GM21619 (cell line): ENCODE measurements around the gene FAM170A.

Experiments
- ATAC-seq: cut with Tn5 transposase; IDR thresholded peaks from one replicate; pipeline ENCODE4 v1.9.1; 2021; ENCODE audit not compliant: unreplicated experiment

FAM170A gene

GRCh38 chr5:119629339-119629738 is at the start of gene FAM170A:
Gene FAM170A, plus strand, starts transcription at chr5:119629558. Its CDS starts 211 bp downstream, at chr5:119629769.
- no peak for ATAC-seq

- ATAC-seq: no peak
These were observed 46.4 kb upstream of the FAM170A start for GRCh38 chr5:119582987-119583386.

GRCh38 chr5:119583684-119584083 is 45.7 kb upstream of the FAM170A start:
- peak; percentile 90 for ATAC-seq

GRCh38 chr5:119596046-119596445 is 33.3 kb upstream of the FAM170A start:
- no peak for ATAC-seq

DNA sequence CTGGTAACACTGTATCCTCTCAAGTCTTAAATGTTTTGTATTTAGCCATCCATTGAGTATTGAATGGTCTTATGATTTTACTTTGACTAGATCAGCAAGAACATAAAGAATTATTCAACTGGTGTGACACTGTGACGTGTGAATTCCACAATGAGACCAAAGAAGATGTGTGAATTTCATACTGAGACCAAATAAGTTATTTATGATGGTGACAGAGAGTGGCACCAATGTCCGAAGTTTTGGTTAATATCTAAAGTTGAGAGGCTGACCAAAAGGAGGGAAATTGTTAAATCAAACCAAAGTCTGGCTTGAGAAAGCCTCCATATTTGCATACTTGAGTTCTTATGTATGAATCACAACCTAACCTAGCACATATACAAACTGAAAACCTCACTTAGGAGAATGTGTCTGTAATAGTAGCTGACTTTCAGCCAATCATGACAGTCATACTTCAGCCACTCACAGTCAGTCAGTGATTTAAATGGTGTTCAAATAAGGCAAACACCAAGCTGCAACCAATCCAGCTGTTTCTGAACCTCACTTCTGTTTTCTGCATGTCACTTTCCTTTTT is 31.5 kb upstream of the FAM170A start:
- peak; percentile 87 for ATAC-seq

GRCh38 chr5:119613937-119614336 is 15.4 kb upstream of the FAM170A start:
- no peak for ATAC-seq

- no peak for ATAC-seq
These were observed 14.5 kb upstream of the FAM170A start for GRCh38 chr5:119614838-119615237.

- no peak for ATAC-seq
These were observed 3.3 kb upstream of the FAM170A start for GRCh38 chr5:119626086-119626485.

DNA sequence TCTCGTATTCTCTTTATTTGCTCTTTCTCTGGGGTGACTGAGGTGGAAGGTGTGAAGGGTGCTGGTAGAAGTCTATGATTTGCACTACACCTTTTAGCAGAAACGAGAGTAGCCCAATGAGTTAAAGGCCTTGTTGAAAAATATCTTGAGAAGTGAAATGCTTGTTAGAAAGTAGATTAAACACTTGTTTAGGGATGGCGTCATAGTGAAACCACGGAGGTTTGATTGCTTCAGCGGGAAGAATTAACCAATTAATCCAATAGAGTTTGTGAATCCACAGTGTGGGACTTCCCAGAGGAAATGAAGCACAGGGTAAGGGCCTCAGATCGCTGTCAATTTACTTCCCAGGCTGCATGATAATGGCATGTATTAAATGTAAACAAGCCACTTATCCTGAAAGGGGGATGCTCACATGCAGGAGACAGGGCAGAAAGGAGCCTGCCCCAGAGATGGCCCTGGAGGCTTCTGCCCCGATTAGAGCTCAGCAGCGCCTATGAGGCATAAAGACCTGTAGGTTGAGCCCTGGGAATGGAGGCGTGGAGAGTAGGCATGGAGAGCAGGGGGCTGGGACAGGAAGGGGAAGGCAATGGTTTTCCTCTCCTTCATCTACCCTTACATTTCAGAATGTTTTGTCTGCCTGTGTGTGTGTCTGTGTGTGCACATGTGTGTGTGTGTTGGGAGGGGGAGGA is 1.5 kb downstream of the FAM170A start:
- ATAC-seq: no peak

DNA sequence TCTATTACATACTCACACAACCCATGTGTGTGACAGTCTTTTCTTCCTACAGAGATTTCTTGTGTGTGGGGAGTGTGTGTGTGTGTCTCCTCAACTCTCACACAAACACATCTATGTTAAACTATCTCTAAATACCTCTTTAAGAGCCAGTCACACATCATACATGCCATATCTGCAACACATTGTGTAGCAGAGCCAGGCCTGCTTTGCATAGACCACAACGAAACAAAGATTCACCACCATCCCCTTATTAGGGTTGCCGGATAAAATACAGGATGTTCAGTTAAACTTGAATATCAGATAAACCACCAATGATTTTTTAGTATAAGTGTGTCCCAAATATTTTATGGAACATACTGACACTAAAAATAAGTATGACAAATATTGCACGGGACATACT is 2.3 kb downstream of the FAM170A start:
- peak; percentile 63 for ATAC-seq

GRCh38 chr5:119651486-119651885 is 22.1 kb downstream of the FAM170A start:
- ATAC-seq: no peak

GRCh38 chr5:119655061-119655460 is 25.7 kb downstream of the FAM170A start:
- ATAC-seq: no peak

DNA sequence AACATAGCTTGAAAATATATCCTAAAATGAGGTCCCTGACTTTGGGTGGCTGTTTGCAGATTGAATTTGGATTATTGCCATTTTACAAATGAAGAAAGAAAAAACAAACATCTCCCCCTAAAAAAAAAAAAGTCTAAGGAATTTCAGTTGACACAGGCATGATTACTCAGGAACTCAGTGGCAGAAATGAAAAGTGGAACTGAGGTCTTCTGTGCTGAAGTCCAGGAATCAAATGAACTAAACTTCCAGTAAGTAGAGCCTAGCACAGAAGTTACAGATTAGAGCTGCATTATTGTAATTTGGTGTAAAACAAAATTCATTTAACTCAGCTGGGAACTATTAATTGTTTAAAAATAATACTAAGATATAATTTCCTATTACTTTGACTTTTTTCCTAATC is 26.7 kb downstream of the FAM170A start:
- ATAC-seq: no peak

- no peak for ATAC-seq
These were observed 37.2 kb downstream of the FAM170A start for GRCh38 chr5:119666542-119666941.

DNA sequence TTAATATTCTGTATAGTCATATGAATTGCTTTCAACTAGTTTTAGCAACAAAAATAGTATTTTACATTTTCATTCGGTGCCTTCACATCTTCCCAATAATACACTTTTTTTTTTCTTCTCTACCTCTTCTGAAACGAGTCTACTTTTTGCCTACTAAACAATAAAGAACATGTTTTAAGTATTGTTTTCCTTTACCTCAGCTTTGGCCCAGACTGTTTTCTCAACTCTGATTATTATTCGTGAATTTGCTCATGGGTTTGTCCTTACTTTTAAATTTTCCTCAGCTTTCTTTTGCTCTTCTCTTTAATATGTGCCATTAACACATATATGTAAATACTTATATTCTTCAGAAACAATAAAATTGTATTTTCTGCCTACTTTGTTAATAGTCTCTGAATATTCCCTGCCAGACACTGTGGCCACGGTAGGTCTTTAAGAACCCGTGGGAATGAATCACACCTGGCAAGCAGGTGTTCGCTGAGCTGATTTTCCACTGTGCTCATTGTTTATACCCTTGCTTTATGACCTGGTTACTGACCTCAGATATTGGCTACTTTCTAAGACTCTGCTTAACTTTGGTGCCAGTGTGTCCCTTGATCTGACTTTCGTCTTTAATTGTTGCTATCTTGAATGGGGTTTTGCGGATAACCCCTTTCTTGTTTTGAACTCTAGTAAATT is 49.1 kb downstream of the FAM170A start:
- ATAC-seq: no peak

- no peak for ATAC-seq
These were observed 50.7 kb downstream of the FAM170A start for GRCh38 chr5:119680080-119680479.

- ATAC-seq: no peak
These were observed 52.4 kb downstream of the FAM170A start for GRCh38 chr5:119681734-119682133.

DNA sequence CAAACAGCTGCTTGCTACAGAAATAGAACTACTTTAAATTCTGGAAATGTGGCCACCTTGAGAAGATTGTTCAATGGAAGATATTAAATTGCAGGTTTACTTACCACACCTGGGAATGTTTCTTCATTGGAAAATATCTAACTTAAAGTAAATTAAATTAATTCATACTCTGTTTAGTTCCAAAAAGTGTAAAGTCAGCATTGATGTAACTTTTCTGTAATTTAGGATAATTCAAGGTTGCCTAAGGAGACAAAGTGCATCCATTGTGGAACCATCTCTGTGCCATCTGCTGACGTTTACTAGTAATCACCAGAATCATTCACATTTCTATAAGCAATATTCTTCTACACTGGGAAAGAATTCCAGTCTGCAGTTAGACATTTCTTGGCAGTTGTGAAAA is 53.0 kb downstream of the FAM170A start:
- ATAC-seq: no peak
